Lung (tissue), 12 donors: ENCODE results near the gene RGS16. TPM values are rescaled to one million over a fixed set of nuclear protein-coding genes. Genes with fewer than 3 reads are reported as not detected.

Experiments used
- ATAC-seq: fragments of 200-7000 bp; cut with Tn5 transposase; one replicate; pipeline ENCODE4 v1.9.1; 2020; ENCODE audit warnings: moderate number of reproducible peaks; ENCODE audit not compliant: insufficient read depth, low FRiP score
- DNase-seq, 3 donors: peaks; one replicate each; pipeline ENCODE4 v3.0.0-alpha.2; 2013 to 2017
- H3K27ac ChIP-seq, 2 donors: one replicate each; pipeline ENCODE4 v1.5.1; 2013; ENCODE audit warnings: mild to moderate bottlenecking in 2 of 2, moderate library complexity in 2 of 2, control low read depth in 1 of 2, inconsistent platforms in 1 of 2, low read depth in 1 of 2, low read length in 1 of 2
- H3K27me3 ChIP-seq, 3 donors: one replicate each; pipeline ENCODE4 v1.5.1; 2013; ENCODE audit warnings: low read length in 2 of 3; ENCODE audit not compliant: control insufficient read depth in 3 of 3, insufficient read depth in 3 of 3
- H3K36me3 ChIP-seq, 4 donors: one replicate each; pipeline ENCODE4 v1.5.1; 2013; ENCODE audit warnings: low read length in 4 of 4, mild to moderate bottlenecking in 1 of 4, moderate library complexity in 1 of 4; ENCODE audit not compliant: control insufficient read depth in 4 of 4, insufficient read depth in 4 of 4
- H3K4me1 ChIP-seq, 5 donors: one replicate each; pipeline ENCODE4 v1.5.1; 2013; ENCODE audit warnings: low read length in 5 of 5, mild to moderate bottlenecking in 2 of 5, moderate library complexity in 1 of 5; ENCODE audit not compliant: control insufficient read depth in 5 of 5, insufficient read depth in 5 of 5
- H3K4me3 ChIP-seq: one replicate; pipeline ENCODE4 v1.5.1; 2013; ENCODE audit warnings: mild to moderate bottlenecking, control low read depth, moderate library complexity
- H3K9ac ChIP-seq, 2 donors: one replicate each; pipeline ENCODE4 v1.5.1; 2013; ENCODE audit warnings: low read length in 2 of 2, control low read depth in 1 of 2; ENCODE audit not compliant: insufficient read depth in 1 of 2
- H3K9me3 ChIP-seq, 4 donors: one replicate each; pipeline ENCODE4 v1.5.1; 2013; ENCODE audit warnings: low read length in 3 of 4, mild to moderate bottlenecking in 1 of 4, moderate library complexity in 1 of 4; ENCODE audit not compliant: control insufficient read depth in 4 of 4, insufficient read depth in 3 of 4
- WGBS, 2 donors: extraction: QIAGEN DNeasy Blood & Tissue Kit; methylation state at CpG; one replicate each; pipeline ENCODE4 v1.1.7; 2013; 5-methylcytosine and 5-hydroxymethylcytosine counted together
- polyA plus RNA-seq, 2 donors: library from polyadenylated mRNA; stranded (reverse); fragments of 200-250 nt; gene quantifications; one replicate each; pipeline ENCODE4 v1.2.1, GENCODE V29; 2013
- total RNA-seq, 2 donors: library from RNA; depleted of rRNA in 1 of 2; stranded (reverse); fragments of >200 nt in 1 of 2; gene quantifications; one replicate each; pipeline ENCODE4 v1.2.1, GENCODE V29; 2014 to 2021
- TF ChIP-seq, protein P1 (sequence below): IDR thresholded peaks from 2 replicates; pipeline ENCODE4 v1.5.1; 2012; ENCODE audit warnings: mild to moderate bottlenecking; ENCODE audit errors: control extremely low read depth, extremely low read depth
- donor health status: control.
- donor health status: control.
- donor health status: Bipolar disorder and iron deficiency.
- donor health status: healthy.
- donor health status: DM: yes; HTN: yes; CAD: no.

Gene RGS16
- total and polyA plus RNA-seq, 4 donors, result 12.3 to 26.6 (median 15.0) TPM

DNA sequence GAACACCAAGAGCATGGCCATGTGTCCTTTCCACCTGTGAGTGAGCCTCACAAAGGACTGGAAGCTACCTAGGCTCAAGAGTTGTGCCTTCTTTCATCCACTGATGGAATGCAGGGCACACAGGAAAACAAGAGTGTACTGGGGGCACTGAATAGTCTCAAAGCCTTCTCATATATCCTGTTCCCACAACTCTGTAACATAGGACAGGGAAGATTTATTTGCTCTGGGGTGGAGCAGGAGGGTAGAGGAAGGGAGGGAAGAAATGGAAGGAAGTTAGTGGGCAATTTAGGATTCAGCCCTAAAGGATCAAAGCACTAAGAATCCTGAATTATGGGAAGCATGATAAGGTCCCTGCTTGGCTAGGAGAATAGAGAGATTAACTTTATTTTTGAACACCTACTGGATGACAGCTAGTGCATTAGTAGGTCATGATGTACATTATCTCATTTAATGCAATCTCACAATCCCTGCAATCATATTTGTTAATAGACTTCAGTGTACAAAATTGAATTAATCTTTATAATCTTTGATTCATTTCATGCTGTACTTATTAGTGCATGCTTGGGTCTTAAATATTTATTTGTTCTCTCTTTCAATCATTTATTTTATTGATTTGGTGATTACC, 27.0 kb upstream of the RGS16 start:
- no peak overlapping the region for H3K27ac ChIP-seq
- H3K9ac ChIP-seq, result no peak overlapping the region
- H3K36me3 ChIP-seq, result no peaks in the 10 kb centered on the region
- TF ChIP-seq, protein P1, sequence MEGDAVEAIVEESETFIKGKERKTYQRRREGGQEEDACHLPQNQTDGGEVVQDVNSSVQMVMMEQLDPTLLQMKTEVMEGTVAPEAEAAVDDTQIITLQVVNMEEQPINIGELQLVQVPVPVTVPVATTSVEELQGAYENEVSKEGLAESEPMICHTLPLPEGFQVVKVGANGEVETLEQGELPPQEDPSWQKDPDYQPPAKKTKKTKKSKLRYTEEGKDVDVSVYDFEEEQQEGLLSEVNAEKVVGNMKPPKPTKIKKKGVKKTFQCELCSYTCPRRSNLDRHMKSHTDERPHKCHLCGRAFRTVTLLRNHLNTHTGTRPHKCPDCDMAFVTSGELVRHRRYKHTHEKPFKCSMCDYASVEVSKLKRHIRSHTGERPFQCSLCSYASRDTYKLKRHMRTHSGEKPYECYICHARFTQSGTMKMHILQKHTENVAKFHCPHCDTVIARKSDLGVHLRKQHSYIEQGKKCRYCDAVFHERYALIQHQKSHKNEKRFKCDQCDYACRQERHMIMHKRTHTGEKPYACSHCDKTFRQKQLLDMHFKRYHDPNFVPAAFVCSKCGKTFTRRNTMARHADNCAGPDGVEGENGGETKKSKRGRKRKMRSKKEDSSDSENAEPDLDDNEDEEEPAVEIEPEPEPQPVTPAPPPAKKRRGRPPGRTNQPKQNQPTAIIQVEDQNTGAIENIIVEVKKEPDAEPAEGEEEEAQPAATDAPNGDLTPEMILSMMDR, result no peak
- DNase-seq, result no peak
- no peak for ATAC-seq
- H3K4me1 ChIP-seq, result peaks cover 0 to 6% (median 2%) of the 10 kb centered on the region in 5 donors
- no peak overlapping the region for H3K4me3 ChIP-seq
- peaks cover 0 to 1% (median 0%) of the 10 kb centered on the region in 4 donors for H3K9me3 ChIP-seq
- no peaks in the 10 kb centered on the region for H3K27me3 ChIP-seq

DNA sequence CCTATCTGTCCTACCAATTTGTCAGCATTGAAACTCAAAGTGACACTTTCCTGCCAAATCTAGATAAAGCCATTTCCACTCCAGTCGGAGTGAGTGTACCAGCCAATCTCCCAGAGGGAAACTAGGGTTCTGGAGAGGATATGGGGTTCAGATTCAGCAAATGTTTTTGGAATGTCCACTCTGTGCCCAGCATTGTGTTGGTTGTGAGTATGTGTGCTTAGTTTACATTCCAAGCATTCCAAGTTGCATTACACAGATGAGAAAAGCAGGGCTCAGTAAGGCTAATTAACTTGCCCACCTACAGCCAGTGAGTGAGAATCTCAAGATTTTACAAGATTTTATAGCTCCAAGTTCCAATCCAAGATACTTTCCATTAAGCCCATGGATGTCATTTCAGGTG, 26.4 kb upstream of the RGS16 start:
- ATAC-seq, result no peak
- no peak overlapping the region for H3K27ac ChIP-seq
- peaks cover 0 to 6% (median 2%) of the 10 kb centered on the region in 5 donors for H3K4me1 ChIP-seq
- H3K36me3 ChIP-seq, result no peaks in the 10 kb centered on the region
- no peak overlapping the region for H3K9ac ChIP-seq
- peaks cover 0 to 1% (median 0%) of the 10 kb centered on the region in 4 donors for H3K9me3 ChIP-seq
- TF ChIP-seq, protein P1, result no peak
- no peaks in the 10 kb centered on the region for H3K27me3 ChIP-seq
- DNase-seq, result no peak
- no peak overlapping the region for H3K4me3 ChIP-seq
- 65 to 88% methylated on average over 1 of the region's 1 CpG for WGBS, 2 donors

DNA sequence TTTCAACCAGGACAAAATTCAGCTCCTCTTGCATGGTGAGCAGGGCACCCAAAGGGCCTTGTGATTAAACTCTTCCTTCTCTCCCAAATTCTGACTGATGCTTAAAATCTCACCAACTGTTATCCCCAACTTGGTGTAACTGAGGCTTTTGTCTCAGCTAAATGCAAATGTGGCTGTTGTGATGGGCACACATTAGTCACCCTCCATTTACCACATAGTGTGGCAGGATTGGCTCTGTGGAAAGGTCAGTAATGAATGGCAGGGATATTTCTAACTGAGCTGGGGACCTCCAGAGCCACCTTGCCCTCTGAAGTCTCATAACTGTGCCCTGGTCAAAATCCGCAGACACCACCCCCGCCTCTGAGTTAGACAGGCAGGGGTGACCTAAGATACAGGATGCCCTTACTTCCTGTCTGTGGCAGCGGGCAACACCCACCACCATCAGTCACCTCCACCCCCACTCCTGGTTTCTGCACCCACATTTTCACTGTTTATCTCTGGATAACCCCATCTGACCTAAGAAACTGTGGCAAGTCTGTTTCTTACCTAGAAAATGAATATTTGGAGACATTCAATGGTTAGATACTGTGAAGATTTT, 25.4 kb upstream of the RGS16 start:
- Histone ChIP-seq H3K4me1 (peaks cover 0 to 6% (median 2%) of the 10 kb centered on the region in 5 donors), H3K27me3 (no peaks in the 10 kb centered on the region), H3K9me3 (peaks cover 0 to 1% (median 0%) of the 10 kb centered on the region in 4 donors), H3K4me3 (no peak overlapping the region), H3K9ac (no peak overlapping the region), H3K36me3 (no peaks in the 10 kb centered on the region), H3K27ac (peak overlapping the region in 1 of 2 donors; percentile 1)
- 31 to 43% methylated on average over 3 of the region's 3 CpGs for WGBS, 2 donors
- DNase-seq (no peak), ATAC-seq (no peak)
- TF ChIP-seq, protein P1, result no peak

DNA sequence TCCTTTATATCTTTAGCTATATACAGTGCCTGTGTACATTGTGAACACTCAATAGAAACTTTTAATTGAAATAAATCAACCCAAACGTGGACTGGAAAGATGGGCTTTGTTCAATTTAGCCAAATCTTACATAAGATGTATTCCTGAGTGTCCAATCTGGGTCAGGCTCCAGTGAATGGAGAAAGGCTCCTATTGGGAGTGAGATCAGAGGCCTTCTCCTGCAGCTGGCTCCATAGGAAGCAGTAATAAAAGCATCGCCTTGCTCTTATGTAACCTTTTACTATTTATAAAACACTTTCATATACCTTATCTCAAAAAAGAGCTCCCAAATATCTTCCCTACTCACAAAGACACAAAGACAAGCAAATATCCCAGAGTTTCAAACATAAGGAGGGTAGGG, 24.9 kb upstream of the RGS16 start:
- TF ChIP-seq, protein P1, result no peak
- H3K36me3 ChIP-seq, result no peaks in the 10 kb centered on the region
- no peak overlapping the region for H3K4me3 ChIP-seq
- 64 to 71% methylated on average over 2 of the region's 2 CpGs for WGBS, 2 donors
- no peaks in the 10 kb centered on the region for H3K27me3 ChIP-seq
- DNase-seq (no peak), ATAC-seq (no peak)
- H3K27ac ChIP-seq, result no peak overlapping the region
- H3K4me1 ChIP-seq, result peaks cover 0 to 6% (median 2%) of the 10 kb centered on the region in 5 donors
- no peak overlapping the region for H3K9ac ChIP-seq
- peaks cover 0 to 1% (median 0%) of the 10 kb centered on the region in 4 donors for H3K9me3 ChIP-seq
